PFSK-1 (cell line): ENCODE measurements around the gene G3BP1.

ENCODE experiments used
- POLR2AphosphoS5 ChIP-seq: IDR thresholded peaks from 2 replicates; pipeline ENCODE4 v1.6.1; 2012; ENCODE audit warnings: low read depth, mild to moderate bottlenecking, control low read depth, low read length, moderate library complexity
- REST ChIP-seq, 2 experiments: IDR thresholded peaks; 2 replicates each; pipeline versions ENCODE4 v1.6.1 to v1.8.0; 2011 to 2012; ENCODE audit warnings: low read depth in 2 of 2, low read length in 2 of 2, control low read depth in 1 of 2, inconsistent platforms in 1 of 2, mild to moderate bottlenecking in 1 of 2, moderate library complexity in 1 of 2; ENCODE audit not compliant: insufficient read depth in 1 of 2
- TAF1 ChIP-seq: IDR thresholded peaks from 2 replicates; pipeline ENCODE4 v1.6.1; 2012; ENCODE audit warnings: low read length, control low read depth, borderline replicate concordance; ENCODE audit not compliant: insufficient read depth

DNA sequence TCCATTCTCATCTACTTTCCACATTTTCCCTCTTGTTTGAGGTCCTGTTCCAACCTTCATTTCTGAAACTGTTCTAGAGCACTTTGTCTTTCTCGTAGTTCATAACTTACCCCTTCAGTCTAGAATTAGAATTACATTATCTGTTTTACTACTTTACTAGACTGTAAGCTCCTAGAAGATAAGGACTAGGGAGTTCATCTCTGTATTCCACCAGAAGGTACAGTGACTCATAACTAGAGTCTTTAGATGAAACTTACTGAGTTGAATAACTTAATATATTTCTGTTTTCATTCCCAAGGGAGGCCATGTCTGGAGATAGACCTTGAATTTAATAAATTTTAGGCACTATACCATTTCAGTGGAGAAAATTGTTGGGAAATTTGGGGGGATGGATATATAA, 38.7 kb downstream of the G3BP1 start:
- no peak for TF ChIP-seq POLR2AphosphoS5
- TF ChIP-seq REST (IDR thresholded peaks at IDR 0.05; ENCODE audit: insufficient read depth in 1 of 2, low read depth in 2 of 2, low read length in 2 of 2) = no peak
- TF ChIP-seq TAF1 = no peak
